Neural cell (in vitro differentiated cells): ENCODE results near the gene PRDM8. TPM values are rescaled to one million over a fixed set of nuclear protein-coding genes. Genes with fewer than 3 reads are reported as not detected.

Source experiments
- H2AFZ ChIP-seq: fragments of 200-600, 300-800 bp; sonication (generic), shearing (Covaris generic); 2 replicates; pipeline ENCODE4 v1.6.0; 2014; ENCODE audit warnings: low read depth, mild to moderate bottlenecking, antibody characterized with exemption, low read length, moderate library complexity
- H3F3A ChIP-seq: fragments of 200-600 bp; shearing (Covaris generic); 2 replicates; pipeline ENCODE4 v1.6.1; 2016; ENCODE audit warnings: mild to moderate bottlenecking, moderate library complexity, mixed read lengths, antibody characterized with exemption, low read length; ENCODE audit not compliant: insufficient read depth, poor library complexity, severe bottlenecking
- H3K27ac ChIP-seq: fragments of 200-600, 300-800 bp; sonication (generic), shearing (Covaris generic); 2 replicates; pipeline ENCODE4 v1.5.1; 2014; ENCODE audit warnings: mild to moderate bottlenecking, low read length, moderate library complexity
- H3K27me3 ChIP-seq: fragments of 300-800, 200-600 bp; sonication (generic), shearing (Covaris generic); 2 replicates; pipeline ENCODE4 v1.6.0; 2014; ENCODE audit warnings: mild to moderate bottlenecking, low read depth, low read length, moderate library complexity; ENCODE audit not compliant: insufficient read depth
- H3K36me3 ChIP-seq: fragments of 300-800, 200-600 bp; sonication (generic), shearing (Covaris generic); 2 replicates; pipeline ENCODE4 v1.5.1; 2014; ENCODE audit warnings: mild to moderate bottlenecking, antibody characterized with exemption, low read length, moderate library complexity; ENCODE audit not compliant: insufficient read depth
- H3K4me2 ChIP-seq: fragments of 300-800, 200-600 bp; sonication (generic), shearing (Covaris generic); 2 replicates; pipeline ENCODE4 v1.6.0; 2014; ENCODE audit warnings: mild to moderate bottlenecking, low read length
- H3K4me3 ChIP-seq: fragments of 300-800, 200-600 bp; sonication (generic), shearing (Covaris generic); 2 replicates; pipeline ENCODE4 v1.5.1; 2014; ENCODE audit warnings: mild to moderate bottlenecking, low read length, moderate library complexity
- H3K79me2 ChIP-seq: fragments of 200-600 bp; shearing (Covaris generic); replicated peaks from 2 replicates; pipeline ENCODE4 v1.6.0; 2014; ENCODE audit warnings: mild to moderate bottlenecking, low read length, moderate library complexity; ENCODE audit not compliant: insufficient read depth
- H3K9ac ChIP-seq: fragments of 300-800, 200-600 bp; sonication (generic), shearing (Covaris generic); 2 replicates; pipeline ENCODE4 v1.6.1; 2016; ENCODE audit warnings: mild to moderate bottlenecking, low read length, mixed read lengths
- H3K9me2 ChIP-seq: fragments of 200-600 bp; shearing (Covaris generic); 2 replicates; pipeline ENCODE4 v1.6.1; 2016; ENCODE audit warnings: mild to moderate bottlenecking, low read length, mixed read lengths; ENCODE audit not compliant: insufficient read depth
- H3K9me3 ChIP-seq: fragments of 200-600, 300-800 bp; sonication (generic), shearing (Covaris generic); 2 replicates; pipeline ENCODE4 v1.6.1; 2016; ENCODE audit warnings: mild to moderate bottlenecking, mixed run types, low read length, moderate library complexity, mixed read lengths
- H4K20me1 ChIP-seq: fragments of 200-600 bp; shearing (Covaris generic); 2 replicates; pipeline ENCODE4 v1.6.1; 2016; ENCODE audit warnings: mild to moderate bottlenecking, mixed run types; ENCODE audit not compliant: insufficient read depth
- CTCF ChIP-seq: fragments of 450-650 bp; IDR thresholded peaks from 2 replicates; pipeline ENCODE4 v1.5.1; 2014; ENCODE audit warnings: antibody characterized with exemption, mild to moderate bottlenecking, moderate library complexity; ENCODE audit not compliant: poor library complexity, severe bottlenecking
- EP300 ChIP-seq: fragments of 450-650 bp; conservative IDR thresholded peaks from 2 replicates; pipeline ENCODE4 v1.6.1; 2014; ENCODE audit warnings: antibody characterized with exemption, mild to moderate bottlenecking, moderate library complexity; ENCODE audit not compliant: poor library complexity, severe bottlenecking
- EZH2 ChIP-seq: fragments of 200-600, 300-800 bp; shearing (Covaris generic), sonication (generic); IDR thresholded peaks from 2 replicates; pipeline ENCODE4 v1.6.1; 2014; ENCODE audit warnings: antibody characterized with exemption, low read length, borderline replicate concordance, mild to moderate bottlenecking; ENCODE audit not compliant: insufficient read depth, poor library complexity, severe bottlenecking
- MXI1 ChIP-seq: fragments of 450-650 bp; conservative IDR thresholded peaks from 2 replicates; pipeline ENCODE4 v1.6.1; 2014; ENCODE audit warnings: antibody characterized with exemption, mild to moderate bottlenecking; ENCODE audit not compliant: poor library complexity, severe bottlenecking
- POLR2AphosphoS5 ChIP-seq: IDR thresholded peaks from 2 replicates; pipeline ENCODE4 v1.6.1; 2012
- RAD21 ChIP-seq: fragments of 450-650 bp; conservative IDR thresholded peaks from 2 replicates; pipeline ENCODE4 v1.6.1; 2014; ENCODE audit warnings: antibody characterized with exemption, mild to moderate bottlenecking, moderate library complexity
- SMC3 ChIP-seq: fragments of 450-650 bp; conservative IDR thresholded peaks from 2 replicates; pipeline ENCODE4 v1.6.1; 2014; ENCODE audit warnings: antibody characterized with exemption, mild to moderate bottlenecking, moderate library complexity; ENCODE audit not compliant: poor library complexity
- TAF1 ChIP-seq: IDR thresholded peaks from 2 replicates; pipeline ENCODE4 v1.6.1; 2012; ENCODE audit warnings: low read depth
- polyA plus RNA-seq: library from polyadenylated mRNA; depleted of rRNA; stranded (reverse); fragments of >200 nt; gene quantifications from 2 replicates; pipeline ENCODE4 v1.2.3, GENCODE V29; 2014
- TF ChIP-seq, protein P1 (sequence below): IDR thresholded peaks from 2 replicates; pipeline ENCODE4 v1.6.1; 2012; ENCODE audit warnings: borderline replicate concordance

Gene PRDM8
- polyA plus RNA-seq, 1 donor from 2014 or later = 0.46 TPM

- Histone ChIP-seq H4K20me1 (no peaks in the 10 kb centered on the region), H3K9ac (no peak overlapping the region), H3F3A (no peaks in the 10 kb centered on the region), H3K4me3 (no peak overlapping the region), H3K36me3 (no peaks in the 10 kb centered on the region), H3K9me2 (no peaks in the 10 kb centered on the region), H3K4me2 (no peak overlapping the region), H3K79me2 (no peaks in the 10 kb centered on the region), H3K9me3 (no peaks in the 10 kb centered on the region), H3K27ac (no peak overlapping the region), H3K27me3 (no peaks in the 10 kb centered on the region), H2AFZ (no peak overlapping the region)
- TF ChIP-seq TAF1 (no peak), CTCF (no peak), RAD21 (no peak)
Measured at GRCh38 chr4:80171656-80172055, 25.6 kb upstream of the PRDM8 start.

DNA sequence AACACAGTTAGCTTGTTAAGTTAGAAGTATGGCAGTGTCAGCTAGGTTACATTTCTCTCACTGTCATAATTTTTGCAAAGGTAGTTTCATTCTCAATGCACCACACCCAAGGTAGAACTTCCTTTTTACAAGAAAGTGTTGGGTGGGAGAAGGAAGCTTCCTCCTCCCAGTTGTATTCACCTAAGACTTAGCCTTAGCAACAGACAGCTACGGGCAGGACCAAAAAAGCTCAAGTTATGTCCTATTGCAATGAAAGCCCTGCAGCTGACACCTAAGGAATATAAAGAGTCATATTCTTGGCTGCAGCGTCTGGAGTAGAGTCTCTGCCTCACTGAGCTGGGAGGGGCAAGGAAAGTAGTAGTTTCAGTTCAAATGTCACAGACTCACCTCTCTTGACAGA is 25.1 kb upstream of the PRDM8 start:
- no peaks in the 10 kb centered on the region for H3K27me3 ChIP-seq
- no peak overlapping the region for H3K4me2 ChIP-seq
- no peaks in the 10 kb centered on the region for H4K20me1 ChIP-seq
- no peaks in the 10 kb centered on the region for H3K36me3 ChIP-seq
- no peak overlapping the region for H2AFZ ChIP-seq
- H3K9me2 ChIP-seq = no peaks in the 10 kb centered on the region
- H3K27ac ChIP-seq = no peak overlapping the region
- TF ChIP-seq EP300 (no peak), SMC3 (no peak), EZH2 (no peak), POLR2AphosphoS5 (no peak), CTCF (no peak), TAF1 (no peak), MXI1 (no peak), RAD21 (no peak)
- TF ChIP-seq, protein P1, sequence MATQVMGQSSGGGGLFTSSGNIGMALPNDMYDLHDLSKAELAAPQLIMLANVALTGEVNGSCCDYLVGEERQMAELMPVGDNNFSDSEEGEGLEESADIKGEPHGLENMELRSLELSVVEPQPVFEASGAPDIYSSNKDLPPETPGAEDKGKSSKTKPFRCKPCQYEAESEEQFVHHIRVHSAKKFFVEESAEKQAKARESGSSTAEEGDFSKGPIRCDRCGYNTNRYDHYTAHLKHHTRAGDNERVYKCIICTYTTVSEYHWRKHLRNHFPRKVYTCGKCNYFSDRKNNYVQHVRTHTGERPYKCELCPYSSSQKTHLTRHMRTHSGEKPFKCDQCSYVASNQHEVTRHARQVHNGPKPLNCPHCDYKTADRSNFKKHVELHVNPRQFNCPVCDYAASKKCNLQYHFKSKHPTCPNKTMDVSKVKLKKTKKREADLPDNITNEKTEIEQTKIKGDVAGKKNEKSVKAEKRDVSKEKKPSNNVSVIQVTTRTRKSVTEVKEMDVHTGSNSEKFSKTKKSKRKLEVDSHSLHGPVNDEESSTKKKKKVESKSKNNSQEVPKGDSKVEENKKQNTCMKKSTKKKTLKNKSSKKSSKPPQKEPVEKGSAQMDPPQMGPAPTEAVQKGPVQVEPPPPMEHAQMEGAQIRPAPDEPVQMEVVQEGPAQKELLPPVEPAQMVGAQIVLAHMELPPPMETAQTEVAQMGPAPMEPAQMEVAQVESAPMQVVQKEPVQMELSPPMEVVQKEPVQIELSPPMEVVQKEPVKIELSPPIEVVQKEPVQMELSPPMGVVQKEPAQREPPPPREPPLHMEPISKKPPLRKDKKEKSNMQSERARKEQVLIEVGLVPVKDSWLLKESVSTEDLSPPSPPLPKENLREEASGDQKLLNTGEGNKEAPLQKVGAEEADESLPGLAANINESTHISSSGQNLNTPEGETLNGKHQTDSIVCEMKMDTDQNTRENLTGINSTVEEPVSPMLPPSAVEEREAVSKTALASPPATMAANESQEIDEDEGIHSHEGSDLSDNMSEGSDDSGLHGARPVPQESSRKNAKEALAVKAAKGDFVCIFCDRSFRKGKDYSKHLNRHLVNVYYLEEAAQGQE = no peak
- no peak overlapping the region for H3K4me3 ChIP-seq
- H3F3A ChIP-seq = no peaks in the 10 kb centered on the region
- H3K9me3 ChIP-seq = no peaks in the 10 kb centered on the region
- no peaks in the 10 kb centered on the region for H3K79me2 ChIP-seq
- H3K9ac ChIP-seq = no peak overlapping the region
